ENCODE data around the gene LBHD2. TPM values are rescaled to one million over a fixed set of nuclear protein-coding genes. Genes with fewer than 3 reads are reported as not detected.

Gene LBHD2
- polyA plus RNA-seq, 1 donor from 2014 or later: not detected

DNA sequence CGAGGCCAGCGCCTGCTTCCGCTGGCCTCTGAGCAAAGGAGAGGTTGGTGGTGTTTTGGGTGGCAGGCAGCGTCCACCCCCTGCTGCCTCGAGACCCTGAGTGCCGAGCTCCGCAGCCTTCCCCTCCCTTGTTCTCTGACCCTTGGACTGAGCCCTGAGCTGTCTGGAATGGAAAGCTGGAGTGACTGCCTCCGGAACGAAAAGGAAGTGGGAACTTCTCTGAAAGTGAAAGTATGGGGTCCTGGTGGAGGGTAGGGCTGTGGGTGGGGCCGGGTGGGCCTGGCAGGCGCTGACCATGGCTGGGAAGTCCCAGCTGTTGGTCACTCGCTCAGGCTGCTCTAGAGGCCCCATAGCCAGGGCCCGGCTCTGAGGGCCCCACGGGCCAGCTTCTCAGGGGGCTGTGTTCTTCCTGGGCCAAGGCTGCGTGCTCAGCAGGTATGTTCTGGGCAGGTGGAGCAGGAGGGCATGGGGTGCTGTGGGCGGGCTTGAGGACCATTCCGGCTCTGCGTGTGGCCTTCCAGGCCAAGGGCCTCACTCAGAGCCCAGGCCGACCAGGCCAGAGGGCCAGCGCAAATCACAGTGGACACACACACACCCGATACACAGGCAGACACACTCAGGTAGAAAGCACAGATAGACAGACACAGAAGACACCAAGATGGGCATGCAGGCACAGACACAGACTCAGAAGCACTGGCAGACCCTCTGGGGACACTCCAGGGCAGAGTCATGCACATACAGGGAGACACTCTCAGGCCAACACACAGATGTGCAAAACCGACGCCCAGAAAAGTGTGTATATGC lies 10.6 kb downstream of the LBHD2 start, which contains the start of gene EXOC3L4:
TSS of gene EXOC3L4 (plus strand) at position 320 of the 804 bp plus-strand sequence. CDS start 5,495 bp downstream, outside the sequence.
- Histone ChIP-seq H3K4me2 (ENCODE audit: low read length) (no peak within 1 kb of the TSS), H2AFZ (ENCODE audit: low read depth, low read length) (no peak within 1 kb of the TSS), H3K9ac (ENCODE audit: low read length) (no peak within 1 kb of the TSS), H3F3A (ENCODE audit: insufficient read depth, low read length, poor library complexity, severe bottlenecking) (no peaks in the 10 kb centered on the region), H3K27me3 (ENCODE audit: insufficient read depth, low read depth, low read length) (no peaks in the 10 kb centered on the region), H3K9me3 (ENCODE audit: low read length) (no peaks in the 10 kb centered on the region), H3K4me3 (ENCODE audit: low read length) (no peak within 1 kb of the TSS), H3K27ac (ENCODE audit: low read length) (no peak within 1 kb of the TSS), H3K79me2 (replicated peaks; ENCODE audit: insufficient read depth, low read length) (no peaks in the 10 kb centered on the region), H3K36me3 (ENCODE audit: insufficient read depth, low read length) (no peaks in the 10 kb centered on the region), H4K20me1 (ENCODE audit: insufficient read depth) (no peaks in the 10 kb centered on the region), H3K9me2 (ENCODE audit: insufficient read depth, low read length) (no peaks in the 10 kb centered on the region)
- TF ChIP-seq EP300 (conservative IDR thresholded peaks at IDR 0.05; ENCODE audit: poor library complexity, severe bottlenecking) (no peak), MXI1 (conservative IDR thresholded peaks at IDR 0.05; ENCODE audit: poor library complexity, severe bottlenecking) (no peak), POLR2AphosphoS5 (IDR thresholded peaks at IDR 0.05) (no peak), SMC3 (conservative IDR thresholded peaks at IDR 0.05; ENCODE audit: poor library complexity) (no peak)
- TF ChIP-seq, protein P1, sequence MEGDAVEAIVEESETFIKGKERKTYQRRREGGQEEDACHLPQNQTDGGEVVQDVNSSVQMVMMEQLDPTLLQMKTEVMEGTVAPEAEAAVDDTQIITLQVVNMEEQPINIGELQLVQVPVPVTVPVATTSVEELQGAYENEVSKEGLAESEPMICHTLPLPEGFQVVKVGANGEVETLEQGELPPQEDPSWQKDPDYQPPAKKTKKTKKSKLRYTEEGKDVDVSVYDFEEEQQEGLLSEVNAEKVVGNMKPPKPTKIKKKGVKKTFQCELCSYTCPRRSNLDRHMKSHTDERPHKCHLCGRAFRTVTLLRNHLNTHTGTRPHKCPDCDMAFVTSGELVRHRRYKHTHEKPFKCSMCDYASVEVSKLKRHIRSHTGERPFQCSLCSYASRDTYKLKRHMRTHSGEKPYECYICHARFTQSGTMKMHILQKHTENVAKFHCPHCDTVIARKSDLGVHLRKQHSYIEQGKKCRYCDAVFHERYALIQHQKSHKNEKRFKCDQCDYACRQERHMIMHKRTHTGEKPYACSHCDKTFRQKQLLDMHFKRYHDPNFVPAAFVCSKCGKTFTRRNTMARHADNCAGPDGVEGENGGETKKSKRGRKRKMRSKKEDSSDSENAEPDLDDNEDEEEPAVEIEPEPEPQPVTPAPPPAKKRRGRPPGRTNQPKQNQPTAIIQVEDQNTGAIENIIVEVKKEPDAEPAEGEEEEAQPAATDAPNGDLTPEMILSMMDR (IDR thresholded peaks at IDR 0.05; ENCODE audit: poor library complexity, severe bottlenecking): no peak

DNA sequence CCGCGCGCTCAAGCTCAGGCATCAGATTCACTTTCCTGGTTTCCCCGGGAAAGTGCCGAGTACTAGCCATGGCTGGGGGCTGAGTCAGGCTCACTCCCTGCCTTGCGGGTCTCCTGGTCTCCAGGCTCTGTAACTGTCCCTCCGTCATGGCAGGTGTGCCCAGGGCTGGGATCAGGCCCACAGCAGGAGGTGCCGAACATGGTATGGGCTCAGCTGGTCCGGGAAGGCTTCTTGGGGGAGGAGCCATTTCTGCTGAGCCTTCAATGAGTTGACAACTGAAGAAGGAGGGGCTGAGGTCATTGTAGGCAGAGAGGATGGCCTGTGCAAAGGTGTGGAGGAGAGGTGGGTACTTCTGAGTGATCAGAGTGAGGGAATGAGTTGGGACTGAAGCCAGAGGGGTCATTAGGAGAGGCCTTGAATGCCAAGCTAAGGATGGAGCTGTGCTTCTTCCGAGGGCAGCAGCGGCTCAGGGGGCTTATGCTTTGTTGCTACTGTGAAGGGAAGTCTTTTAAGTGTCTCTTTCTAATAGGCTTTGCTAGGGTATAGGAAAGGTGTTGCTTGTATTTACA lies 11.3 kb downstream of the LBHD2 start:
- H3K79me2 ChIP-seq (replicated peaks; ENCODE audit: insufficient read depth, low read length): no peaks in the 10 kb centered on the region
- TF ChIP-seq EP300 (conservative IDR thresholded peaks at IDR 0.05; ENCODE audit: poor library complexity, severe bottlenecking) (no peak), SMC3 (conservative IDR thresholded peaks at IDR 0.05; ENCODE audit: poor library complexity) (no peak), POLR2AphosphoS5 (IDR thresholded peaks at IDR 0.05) (no peak), EZH2 (IDR thresholded peaks at IDR 0.05; ENCODE audit: borderline replicate concordance, insufficient read depth, low read length, poor library complexity, severe bottlenecking) (no peak), RAD21 (conservative IDR thresholded peaks at IDR 0.05) (no peak), MXI1 (conservative IDR thresholded peaks at IDR 0.05; ENCODE audit: poor library complexity, severe bottlenecking) (no peak), TAF1 (IDR thresholded peaks at IDR 0.05; ENCODE audit: low read depth) (no peak), REST (IDR thresholded peaks at IDR 0.05; ENCODE audit: borderline replicate concordance) (no peak)
- TF ChIP-seq, protein P1 (IDR thresholded peaks at IDR 0.05; ENCODE audit: poor library complexity, severe bottlenecking): no peak
- H4K20me1 ChIP-seq (ENCODE audit: insufficient read depth): no peaks in the 10 kb centered on the region
- no peak overlapping the region for H3K9ac ChIP-seq (ENCODE audit: low read length)
- H3K4me2 ChIP-seq (ENCODE audit: low read length): no peak overlapping the region
- no peaks in the 10 kb centered on the region for H3K36me3 ChIP-seq (ENCODE audit: insufficient read depth, low read length)
- no peaks in the 10 kb centered on the region for H3K27me3 ChIP-seq (ENCODE audit: insufficient read depth, low read depth, low read length)
- H3K9me2 ChIP-seq (ENCODE audit: insufficient read depth, low read length): no peaks in the 10 kb centered on the region
- no peak overlapping the region for H3K27ac ChIP-seq (ENCODE audit: low read length)
- no peak overlapping the region for H3K4me3 ChIP-seq (ENCODE audit: low read length)
- H3K9me3 ChIP-seq (ENCODE audit: low read length): no peaks in the 10 kb centered on the region
- no peaks in the 10 kb centered on the region for H3F3A ChIP-seq (ENCODE audit: insufficient read depth, low read length, poor library complexity, severe bottlenecking)
- H2AFZ ChIP-seq (ENCODE audit: low read depth, low read length): no peak overlapping the region

Data from neural cell (in vitro differentiated cells).